Prostate gland (tissue), 2 donors: ENCODE data around the gene ASCC3.

Experiments
- POLR2A ChIP-seq: fragments of 450-650 bp; IDR thresholded peaks from one replicate; pipeline ENCODE4 v1.6.1; 2016; ENCODE audit warnings: antibody characterized with exemption, mild to moderate bottlenecking
- POLR2AphosphoS5 ChIP-seq: sonication (generic); formaldehyde crosslinking; IDR thresholded peaks from one replicate; pipeline ENCODE4 v1.6.1; 2017; ENCODE audit warnings: antibody characterized with exemption
- TF ChIP-seq, protein P1 (sequence below), 4 experiments: fragments of 200-600 bp in 2 of 4; fragments of 450-650 bp in 2 of 4; sonication (generic) in 2 of 4; IDR thresholded peaks; 1 replicate in 3 of 4; 2 replicates in 1 of 4; pipeline ENCODE4 v1.5.1; 2016 to 2019; ENCODE audit warnings: antibody characterized with exemption in 4 of 4, mild to moderate bottlenecking in 2 of 4, moderate library complexity in 2 of 4

DNA sequence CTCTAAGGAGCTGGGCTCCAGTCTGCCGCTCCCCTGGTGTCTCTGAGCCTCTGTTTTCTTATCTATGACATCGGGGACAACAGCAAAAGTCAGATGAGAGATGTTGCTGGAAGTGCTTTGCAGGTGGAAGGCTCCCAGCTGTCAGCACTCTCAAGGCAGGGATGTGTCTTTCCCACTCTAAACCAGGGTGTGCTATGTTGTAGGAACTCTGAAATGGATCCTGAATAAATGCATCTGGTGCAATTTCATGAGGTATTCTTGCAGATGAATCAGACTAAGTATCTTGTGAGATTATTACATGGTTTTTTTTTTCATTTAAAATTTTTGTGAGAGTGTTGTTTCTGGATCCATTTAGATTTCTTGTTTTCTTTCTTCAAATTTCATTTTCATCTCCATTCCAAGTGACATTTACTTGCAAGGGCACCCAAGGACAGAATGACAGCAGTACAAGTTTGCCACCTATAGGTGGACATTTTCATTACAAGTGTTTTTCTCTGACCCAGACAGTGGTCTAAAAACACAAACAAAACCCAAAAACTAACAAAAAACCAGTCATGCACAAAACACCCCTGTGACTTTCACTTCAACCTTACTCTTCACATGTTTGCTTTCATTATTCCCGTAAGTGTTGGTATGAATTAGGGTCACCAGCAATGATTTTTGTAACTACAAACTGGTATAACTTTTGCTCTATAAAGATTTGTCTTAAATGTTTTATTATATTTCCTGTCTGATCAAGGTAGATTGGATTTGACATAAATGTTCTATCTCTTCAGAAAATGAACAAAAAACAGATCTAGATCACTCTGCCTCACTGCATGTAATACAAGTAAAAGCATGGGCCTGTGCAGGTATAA lies 401.7 kb downstream of the ASCC3 start:
- TF ChIP-seq, protein P1, sequence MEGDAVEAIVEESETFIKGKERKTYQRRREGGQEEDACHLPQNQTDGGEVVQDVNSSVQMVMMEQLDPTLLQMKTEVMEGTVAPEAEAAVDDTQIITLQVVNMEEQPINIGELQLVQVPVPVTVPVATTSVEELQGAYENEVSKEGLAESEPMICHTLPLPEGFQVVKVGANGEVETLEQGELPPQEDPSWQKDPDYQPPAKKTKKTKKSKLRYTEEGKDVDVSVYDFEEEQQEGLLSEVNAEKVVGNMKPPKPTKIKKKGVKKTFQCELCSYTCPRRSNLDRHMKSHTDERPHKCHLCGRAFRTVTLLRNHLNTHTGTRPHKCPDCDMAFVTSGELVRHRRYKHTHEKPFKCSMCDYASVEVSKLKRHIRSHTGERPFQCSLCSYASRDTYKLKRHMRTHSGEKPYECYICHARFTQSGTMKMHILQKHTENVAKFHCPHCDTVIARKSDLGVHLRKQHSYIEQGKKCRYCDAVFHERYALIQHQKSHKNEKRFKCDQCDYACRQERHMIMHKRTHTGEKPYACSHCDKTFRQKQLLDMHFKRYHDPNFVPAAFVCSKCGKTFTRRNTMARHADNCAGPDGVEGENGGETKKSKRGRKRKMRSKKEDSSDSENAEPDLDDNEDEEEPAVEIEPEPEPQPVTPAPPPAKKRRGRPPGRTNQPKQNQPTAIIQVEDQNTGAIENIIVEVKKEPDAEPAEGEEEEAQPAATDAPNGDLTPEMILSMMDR (IDR thresholded peaks at IDR 0.05) = peak in 3 of 4 experiments; percentile 48 to 62 (median 53)
- TF ChIP-seq POLR2A (no peak), POLR2AphosphoS5 (no peak)
